Esophagus squamous epithelium (tissue), 4 donors: ENCODE measurements around the gene EIF3I.

Experiments used
- CTCF ChIP-seq, 6 experiments: fragments of 450-650 bp in 4 of 6; fragments of 200-600 bp in 2 of 6; sonication (generic) in 2 of 6; IDR thresholded peaks; one replicate each; pipeline ENCODE4 v1.5.1; 2016 to 2019; ENCODE audit warnings: antibody characterized with exemption in 6 of 6, mild to moderate bottlenecking in 4 of 6, moderate library complexity in 4 of 6
- POLR2A ChIP-seq, 4 donors: fragments of 450-650 bp; IDR thresholded peaks; one replicate each; pipeline ENCODE4 v1.6.1; 2017; ENCODE audit warnings: antibody characterized with exemption in 4 of 4, mild to moderate bottlenecking in 4 of 4, moderate library complexity in 3 of 4

GRCh38 chr1:32182060-32182459, 40.1 kb upstream of the EIF3I start:
- TF ChIP-seq CTCF (IDR thresholded peaks at IDR 0.05) (no peak), POLR2A (IDR thresholded peaks at IDR 0.05) (no peak)
